Natural killer cell (primary cell): ENCODE measurements around the gene CACNA2D2. TPM values are rescaled to one million over a fixed set of nuclear protein-coding genes. Genes with fewer than 3 reads are reported as not detected.

Experiments used
- ATAC-seq, 3 donors: fragments of 150-1000 bp in 2 of 3; fragments of 200-7000 bp in 1 of 3; cut with Tn5 transposase; 1 replicate in 1 of 3; 2 replicates in 2 of 3; pipeline ENCODE4 v1.10.0; 2021; ENCODE audit warnings: mild to moderate bottlenecking in 2 of 3, moderate library complexity in 2 of 3
- DNase-seq, 2 donors: peaks; one replicate each; pipeline versions ENCODE4 v3.0.0 to v3.0.0-alpha.2; 2013 to 2021; ENCODE audit warnings: mixed read lengths in 1 of 2
- H3K27ac ChIP-seq: one replicate; pipeline ENCODE4 v1.5.1; 2013; ENCODE audit warnings: mild to moderate bottlenecking, low read length
- H3K27me3 ChIP-seq: one replicate; pipeline ENCODE4 v1.6.1; 2013; ENCODE audit warnings: low read length; ENCODE audit not compliant: control insufficient read depth, insufficient read depth
- H3K36me3 ChIP-seq: one replicate; pipeline ENCODE4 v1.6.1; 2013; ENCODE audit warnings: low read length; ENCODE audit not compliant: control insufficient read depth, insufficient read depth
- H3K4me1 ChIP-seq: one replicate; pipeline ENCODE4 v1.6.1; 2013; ENCODE audit warnings: low read length; ENCODE audit not compliant: control insufficient read depth, insufficient read depth
- H3K4me3 ChIP-seq: one replicate; pipeline ENCODE4 v1.5.1; 2013; ENCODE audit warnings: low read length
- H3K9me3 ChIP-seq: one replicate; pipeline ENCODE4 v1.6.1; 2013; ENCODE audit warnings: low read length; ENCODE audit not compliant: control insufficient read depth, insufficient read depth
- H3K27ac Mint-ChIP-seq, 2 donors: one replicate each; pipeline ENCODE4 v1.8.0; 2022; ENCODE audit warnings: mild to moderate bottlenecking in 2 of 2, mixed read lengths in 2 of 2, moderate library complexity in 1 of 2
- H3K27me3 Mint-ChIP-seq, 2 donors: one replicate each; pipeline ENCODE4 v1.8.0; 2022; ENCODE audit warnings: low read depth in 2 of 2, mixed read lengths in 2 of 2
- H3K36me3 Mint-ChIP-seq: one replicate; pipeline ENCODE4 v1.8.0; 2022; ENCODE audit warnings: mixed read lengths
- H3K4me1 Mint-ChIP-seq, 2 donors: one replicate each; pipeline ENCODE4 v1.8.0; 2022; ENCODE audit warnings: mixed read lengths in 2 of 2
- H3K4me3 Mint-ChIP-seq: one replicate; pipeline ENCODE4 v1.8.0; 2022; ENCODE audit warnings: mild to moderate bottlenecking, moderate library complexity, mixed read lengths
- H3K9me3 Mint-ChIP-seq, 2 donors: one replicate each; pipeline ENCODE4 v1.8.0; 2022; ENCODE audit warnings: mixed read lengths in 2 of 2
- CTCF ChIP-seq: fragments of 200-600 bp; IDR thresholded peaks from one replicate; pipeline ENCODE4 v1.8.0; 2022; ENCODE audit warnings: antibody characterized with exemption
- WGBS: methylation state at CpG from one replicate; pipeline ENCODE4 v1.1.7; 2013; ENCODE audit warnings: missing lambda C conversion rate; ENCODE audit not compliant: insufficient coverage; 5-methylcytosine and 5-hydroxymethylcytosine counted together
- intact Hi-C: fragments of 100-400 bp; cut with micrococcal nuclease; formaldehyde crosslinking; loops from one replicate; pipeline ENCODE4 v1.14.2; 2022
- total RNA-seq, 4 donors: library from RNA; stranded (reverse); fragments of 120-200 nt in 1 of 4; gene quantifications; one replicate each; pipeline versions ENCODE4 v1.2.3 to v1.2.4, GENCODE V29; 2013 to 2022

The CACNA2D2 gene
- total RNA-seq, 3 donors from 2014 or later (not counting 1 experiment from before 2014, with no cell fraction given): 36.5 to 56.4 (median 43.8) TPM

DNA sequence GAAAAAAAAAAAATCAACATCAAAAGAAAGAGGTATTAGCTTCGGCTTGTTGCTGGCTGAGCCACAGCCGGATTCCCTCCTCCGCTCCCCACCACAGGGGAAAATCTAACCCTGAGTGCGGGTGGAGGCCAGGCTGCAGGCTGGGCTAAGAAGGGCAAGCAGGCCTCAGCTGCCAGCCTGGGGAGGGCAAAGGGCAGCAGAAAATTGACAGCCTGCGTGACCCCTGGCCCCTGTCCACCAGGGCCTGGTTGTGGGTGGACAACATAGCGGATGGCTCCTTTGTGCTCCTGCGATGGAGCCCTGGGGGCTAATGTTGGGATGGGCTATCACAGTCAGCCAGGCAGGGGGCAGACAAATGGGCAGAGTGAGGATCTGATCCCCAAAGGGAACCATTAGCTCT, 25.4 kb downstream of the CACNA2D2 start:
- no peaks in the 10 kb centered on the region for H3K27me3 ChIP-seq
- no peaks in the 10 kb centered on the region for H3K9me3 ChIP-seq
- H3K27ac ChIP-seq: no peak overlapping the region
- H3K36me3 ChIP-seq: no peaks in the 10 kb centered on the region
- no peak for ATAC-seq
- peaks cover 40 to 81% of the 10 kb centered on the region in 2 donors for H3K4me1 Mint-ChIP-seq
- DNase-seq: no peak
- peaks cover 51% of the 10 kb centered on the region for H3K4me1 ChIP-seq
- intact Hi-C loops: no loop called here
- no peak for TF ChIP-seq CTCF
- no peak overlapping the region for H3K27ac Mint-ChIP-seq
- H3K9me3 Mint-ChIP-seq: no peaks in the 10 kb centered on the region
- H3K4me3 Mint-ChIP-seq: no peak overlapping the region
- WGBS: 92% methylated on average over 7 of the region's 7 CpGs
- no peaks in the 10 kb centered on the region for H3K36me3 Mint-ChIP-seq
- H3K27me3 Mint-ChIP-seq: no peaks in the 10 kb centered on the region
- no peak overlapping the region for H3K4me3 ChIP-seq

GRCh38 chr3:50475348-50475747, 28.1 kb downstream of the CACNA2D2 start:
- Histone ChIP-seq H3K36me3 (no peaks in the 10 kb centered on the region), H3K27ac (no peak overlapping the region), H3K4me3 (no peak overlapping the region), H3K9me3 (no peaks in the 10 kb centered on the region), H3K4me1 (peaks cover 46% of the 10 kb centered on the region), H3K27me3 (no peaks in the 10 kb centered on the region)
- WGBS: 96% methylated on average over 12 of the region's 12 CpGs
- no peaks in the 10 kb centered on the region for H3K27me3 Mint-ChIP-seq
- peaks cover 47 to 76% of the 10 kb centered on the region in 2 donors for H3K4me1 Mint-ChIP-seq
- H3K4me3 Mint-ChIP-seq: peak overlapping the region; percentile 28
- DNase-seq (no peak), ATAC-seq (no peak)
- no peak for TF ChIP-seq CTCF
- intact Hi-C loops: no loop called here
- H3K9me3 Mint-ChIP-seq: no peaks in the 10 kb centered on the region
- no peaks in the 10 kb centered on the region for H3K36me3 Mint-ChIP-seq
- peak overlapping the region in 1 of 2 donors; percentile 58 for H3K27ac Mint-ChIP-seq

- ATAC-seq: no peak
- no peak overlapping the region for H3K27ac ChIP-seq
- H3K9me3 ChIP-seq: no peaks in the 10 kb centered on the region
- no peaks in the 10 kb centered on the region for H3K36me3 Mint-ChIP-seq
- H3K4me3 ChIP-seq: no peak overlapping the region
- no peaks in the 10 kb centered on the region for H3K27me3 ChIP-seq
- intact Hi-C loops: no loop called here
- peaks cover 44 to 79% of the 10 kb centered on the region in 2 donors for H3K4me1 Mint-ChIP-seq
- no peak for TF ChIP-seq CTCF
- 91% methylated on average over 6 of the region's 6 CpGs for WGBS
- DNase-seq: no peak
- peaks cover 46% of the 10 kb centered on the region for H3K4me1 ChIP-seq
- H3K27me3 Mint-ChIP-seq: no peaks in the 10 kb centered on the region
- no peaks in the 10 kb centered on the region for H3K36me3 ChIP-seq
- H3K9me3 Mint-ChIP-seq: no peaks in the 10 kb centered on the region
- H3K4me3 Mint-ChIP-seq: no peak overlapping the region
- peak overlapping the region in 1 of 2 donors; percentile 87 for H3K27ac Mint-ChIP-seq
Observed at GRCh38 chr3:50474717-50475116, 28.7 kb downstream of the CACNA2D2 start.

DNA sequence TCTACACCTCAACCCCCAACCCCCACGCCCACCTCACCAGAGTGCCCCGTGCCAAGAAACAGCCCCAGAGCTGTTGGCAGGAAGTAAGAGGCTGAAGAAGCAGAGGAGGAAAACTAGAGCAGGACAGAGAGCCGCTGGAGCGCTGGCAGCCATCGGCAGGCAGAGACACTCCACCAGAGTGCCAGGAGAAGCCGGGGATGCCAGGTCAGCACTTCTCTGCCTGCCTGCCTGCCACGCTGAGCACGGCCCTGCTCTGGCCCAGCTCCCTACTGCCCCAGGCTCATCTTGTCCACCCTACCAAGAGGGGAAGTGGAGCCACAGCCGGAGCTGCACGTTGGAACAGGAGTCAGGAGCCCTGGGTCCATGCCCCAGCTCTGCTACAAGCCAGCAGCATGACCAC, 29.7 kb downstream of the CACNA2D2 start:
- peaks cover 46% of the 10 kb centered on the region for H3K4me1 ChIP-seq
- H3K4me3 ChIP-seq: no peak overlapping the region
- H3K9me3 ChIP-seq: no peaks in the 10 kb centered on the region
- H3K27me3 Mint-ChIP-seq: no peaks in the 10 kb centered on the region
- H3K27ac ChIP-seq: peak overlapping the region; percentile 60
- peak overlapping the region in 1 of 2 donors; percentile 87 for H3K27ac Mint-ChIP-seq
- H3K36me3 ChIP-seq: no peaks in the 10 kb centered on the region
- no peaks in the 10 kb centered on the region for H3K27me3 ChIP-seq
- H3K4me1 Mint-ChIP-seq: peaks cover 42 to 72% of the 10 kb centered on the region in 2 donors
- no peaks in the 10 kb centered on the region for H3K36me3 Mint-ChIP-seq
- DNase-seq: no peak
- 48% methylated on average over 10 of the region's 10 CpGs for WGBS
- H3K4me3 Mint-ChIP-seq: peak overlapping the region; percentile 58
- intact Hi-C loops: loop anchor here (2.0 kb wide), 1 partner anchor 43 kb away; no protein-coding TSS in a partner anchor
- no peaks in the 10 kb centered on the region for H3K9me3 Mint-ChIP-seq
- no peak for ATAC-seq
- no peak for TF ChIP-seq CTCF
